DND-41 (cell line): ENCODE data around the gene DCAF15.

ENCODE experiments used
- EZH2 ChIP-seq: IDR thresholded peaks from 3 replicates; pipeline ENCODE4 v1.6.1; 2012; ENCODE audit warnings: borderline replicate concordance, low read depth, mild to moderate bottlenecking, moderate library complexity, low read length, inconsistent platforms; ENCODE audit not compliant: severe bottlenecking
- TF ChIP-seq, protein P1 (sequence below): IDR thresholded peaks from 2 replicates; pipeline ENCODE4 v1.5.1; 2012; ENCODE audit warnings: borderline replicate concordance, low read length, moderate library complexity, mild to moderate bottlenecking; ENCODE audit not compliant: poor library complexity, severe bottlenecking; ENCODE audit errors: extremely low read depth

DNA sequence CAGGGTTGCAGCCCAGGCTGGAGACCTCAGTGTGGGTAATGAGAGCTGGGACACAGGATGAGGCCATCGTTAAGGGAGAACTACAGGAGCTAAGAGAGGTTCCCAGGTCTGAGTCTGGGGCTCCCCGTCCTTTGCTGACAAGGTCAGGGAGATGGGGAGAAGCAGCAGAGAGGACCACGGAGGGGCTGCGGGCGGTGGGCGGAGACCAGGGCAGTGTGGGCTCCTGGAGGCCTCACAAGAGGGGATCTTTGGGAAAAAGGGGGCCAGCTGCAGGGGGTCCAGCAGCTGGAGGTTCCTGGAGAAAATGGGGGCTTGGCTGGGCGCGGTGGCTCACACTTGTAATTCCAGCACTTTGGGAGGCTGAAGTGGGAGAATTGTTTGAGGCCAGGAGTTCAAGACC lies 37.8 kb downstream of the DCAF15 start:
- TF ChIP-seq, protein P1, sequence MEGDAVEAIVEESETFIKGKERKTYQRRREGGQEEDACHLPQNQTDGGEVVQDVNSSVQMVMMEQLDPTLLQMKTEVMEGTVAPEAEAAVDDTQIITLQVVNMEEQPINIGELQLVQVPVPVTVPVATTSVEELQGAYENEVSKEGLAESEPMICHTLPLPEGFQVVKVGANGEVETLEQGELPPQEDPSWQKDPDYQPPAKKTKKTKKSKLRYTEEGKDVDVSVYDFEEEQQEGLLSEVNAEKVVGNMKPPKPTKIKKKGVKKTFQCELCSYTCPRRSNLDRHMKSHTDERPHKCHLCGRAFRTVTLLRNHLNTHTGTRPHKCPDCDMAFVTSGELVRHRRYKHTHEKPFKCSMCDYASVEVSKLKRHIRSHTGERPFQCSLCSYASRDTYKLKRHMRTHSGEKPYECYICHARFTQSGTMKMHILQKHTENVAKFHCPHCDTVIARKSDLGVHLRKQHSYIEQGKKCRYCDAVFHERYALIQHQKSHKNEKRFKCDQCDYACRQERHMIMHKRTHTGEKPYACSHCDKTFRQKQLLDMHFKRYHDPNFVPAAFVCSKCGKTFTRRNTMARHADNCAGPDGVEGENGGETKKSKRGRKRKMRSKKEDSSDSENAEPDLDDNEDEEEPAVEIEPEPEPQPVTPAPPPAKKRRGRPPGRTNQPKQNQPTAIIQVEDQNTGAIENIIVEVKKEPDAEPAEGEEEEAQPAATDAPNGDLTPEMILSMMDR = no peak
- TF ChIP-seq EZH2 = no peak
